NT2/D1 (cell line): ENCODE data around the gene RPH3AL.

Source experiments
- SUZ12 ChIP-seq: IDR thresholded peaks from 2 replicates; pipeline ENCODE4 v1.6.1; 2011; ENCODE audit not compliant: insufficient read length, insufficient read depth; ENCODE audit errors: extremely low read depth
- YY1 ChIP-seq: IDR thresholded peaks from 2 replicates; pipeline ENCODE4 v1.6.1; 2011; ENCODE audit not compliant: insufficient read length, insufficient read depth
- ZNF274 ChIP-seq: IDR thresholded peaks from 2 replicates; pipeline ENCODE4 v1.6.1; 2011; ENCODE audit warnings: mild to moderate bottlenecking, low read depth, low read length

GRCh38 chr17:347309-347899 is 5.2 kb downstream of the RPH3AL start:
- TF ChIP-seq SUZ12 (no peak), YY1 (no peak), ZNF274 (no peak)
